CD4-positive, alpha-beta T cell treated with Interleukin-4 for 1 hour (primary cell): Measurements from ENCODE around the gene PPIL3.

Experiments
- DNase-seq, 2 donors: peaks; one replicate each; pipeline ENCODE4 v3.0.0-alpha.2; 2020 to 2022

The PPIL3 gene

GRCh38 chr2:200860092-200860795 lies 28.6 kb downstream of the PPIL3 start:
- peak in 1 of 2 donors; percentile 53 for DNase-seq

- no peak for DNase-seq
These were observed 32.1 kb downstream of the PPIL3 start for GRCh38 chr2:200856806-200857205.

- no peak for DNase-seq
These were observed 36.3 kb downstream of the PPIL3 start for GRCh38 chr2:200852605-200853004.

GRCh38 chr2:200851398-200852248 lies 37.3 kb downstream of the PPIL3 start:
- DNase-seq: no peak

GRCh38 chr2:200850512-200851256 lies 38.2 kb downstream of the PPIL3 start:
- DNase-seq: no peak

GRCh38 chr2:200847939-200848338 lies 40.9 kb downstream of the PPIL3 start:
- no peak for DNase-seq

- DNase-seq: no peak
These were observed 41.6 kb downstream of the PPIL3 start for GRCh38 chr2:200847269-200847668.

GRCh38 chr2:200845669-200846325 lies 43.1 kb downstream of the PPIL3 start:
- no peak for DNase-seq

GRCh38 chr2:200845194-200845593 lies 43.7 kb downstream of the PPIL3 start:
- DNase-seq: no peak

- DNase-seq: no peak
These were observed 44.6 kb downstream of the PPIL3 start for GRCh38 chr2:200843993-200844948.

GRCh38 chr2:200839513-200839912 lies 49.4 kb downstream of the PPIL3 start:
- no peak for DNase-seq

- DNase-seq: no peak
These were observed 54.2 kb downstream of the PPIL3 start for GRCh38 chr2:200834701-200835100.

GRCh38 chr2:200829258-200829655 lies 59.6 kb downstream of the PPIL3 start:
- no peak for DNase-seq

- no peak for DNase-seq
These were observed 60.2 kb downstream of the PPIL3 start for GRCh38 chr2:200828572-200829257.

GRCh38 chr2:200828104-200828503 lies 60.8 kb downstream of the PPIL3 start:
- DNase-seq: no peak

- no peak for DNase-seq
These were observed 67.1 kb downstream of the PPIL3 start for GRCh38 chr2:200821686-200822245.
